COLO668 (cell line): ENCODE results near the gene GRM2.

Experiments used
- DNase-seq: peaks from one replicate; lab custom pipeline; 2025; ENCODE audit not compliant: unreplicated experiment; lab: John Stamatoyannopoulos, UW

GRM2 gene

DNA sequence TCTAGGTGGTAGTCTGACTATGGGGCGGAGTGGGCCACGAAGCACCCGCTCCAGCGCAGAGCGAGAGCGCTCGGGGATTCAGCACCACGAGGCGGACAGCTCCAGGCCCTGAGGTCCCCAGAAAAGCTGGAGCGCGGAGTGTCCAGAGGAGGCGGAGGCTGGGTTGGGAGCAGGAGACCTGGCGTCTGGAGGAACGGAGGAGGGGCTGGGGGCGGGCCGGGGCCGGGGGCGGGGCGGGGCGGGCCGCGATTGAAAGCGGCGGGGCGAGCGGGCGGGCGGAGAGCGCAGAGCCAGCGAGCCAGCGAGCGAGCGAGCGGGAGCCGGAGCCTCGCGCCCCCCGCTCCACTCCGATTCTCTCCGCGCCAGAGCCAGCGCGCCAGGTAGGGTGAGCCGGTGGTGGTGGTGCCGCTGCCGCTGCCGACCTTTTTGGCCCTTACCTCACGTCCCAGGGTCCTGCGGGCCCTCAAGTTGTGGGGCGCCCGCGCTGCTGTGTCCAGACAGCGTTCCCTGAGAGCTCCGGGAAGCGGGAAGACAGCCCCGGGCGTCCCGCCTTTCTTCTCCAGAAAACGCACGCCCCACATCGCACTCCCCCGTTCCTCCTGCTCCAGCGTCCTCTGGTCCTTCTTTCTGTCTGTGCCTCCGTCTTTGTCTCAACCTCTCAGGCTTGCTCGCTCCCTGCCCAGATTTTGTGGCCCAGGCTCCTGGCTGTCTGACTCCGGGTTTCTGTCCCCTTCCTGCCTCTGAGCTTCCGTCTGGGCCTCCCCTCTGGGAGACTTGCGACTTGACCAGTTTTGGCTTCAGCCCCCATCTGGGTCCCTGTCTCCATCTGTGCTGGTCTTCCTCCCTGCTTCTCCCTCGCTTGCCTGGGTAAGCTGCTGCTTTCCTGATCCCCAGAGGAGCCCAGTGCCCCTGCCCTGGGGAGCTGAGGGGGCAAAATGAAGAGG, at the start of gene GRM2:
GRM2 (plus strand) TSS at position 281 of the 944 bp plus-strand sequence. CDS start 1,916 bp downstream, outside the sequence.
- DNase-seq = no peak

DNA sequence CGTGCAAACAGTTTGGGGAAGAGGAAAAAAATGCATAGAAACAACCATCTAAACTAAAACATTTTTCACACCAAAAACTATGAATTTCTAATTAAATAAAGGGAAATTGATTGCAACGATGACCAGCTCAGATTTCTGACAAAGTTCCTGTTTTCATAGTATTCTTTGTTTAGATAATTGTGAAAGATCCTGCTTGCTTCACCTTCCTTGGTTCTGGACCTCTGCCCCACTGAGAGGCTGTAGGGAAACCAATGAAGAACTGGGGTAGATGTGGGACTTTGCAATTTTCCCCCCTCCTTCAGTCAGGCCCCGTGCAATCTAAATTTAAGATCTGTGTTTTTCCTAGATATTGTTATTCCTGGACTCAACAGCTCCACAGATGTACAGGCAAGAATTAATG, 49.6 kb upstream of the GRM2 start:
- no peak for DNase-seq

DNA sequence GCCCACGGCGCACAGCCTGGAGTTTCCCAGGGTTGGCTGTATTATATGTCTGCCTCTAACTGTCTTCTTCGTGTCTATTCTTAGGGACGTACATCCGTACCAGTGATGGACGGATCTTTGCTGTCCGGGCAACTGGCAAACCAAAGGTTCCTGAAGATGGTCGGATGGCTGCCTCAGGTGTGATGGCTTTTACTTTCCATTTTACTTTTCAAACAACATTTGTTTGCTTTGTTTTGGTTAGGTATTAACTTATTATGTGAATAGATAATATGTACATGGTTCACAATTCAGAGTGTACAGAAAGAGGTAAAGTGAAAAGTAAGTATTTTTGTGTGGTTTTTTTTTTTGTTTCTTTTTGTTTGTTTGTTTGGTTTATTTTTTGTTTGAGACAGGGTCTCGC, 46.9 kb upstream of the GRM2 start:
- no peak for DNase-seq

- no peak for DNase-seq
Measured at GRCh38 chr3:51662456-51662855, 44.4 kb upstream of the GRM2 start.

GRCh38 chr3:51668756-51669155, 38.1 kb upstream of the GRM2 start:
- no peak for DNase-seq

- peak; percentile 75 for DNase-seq
Measured at GRCh38 chr3:51669241-51670052, 37.4 kb upstream of the GRM2 start.

DNA sequence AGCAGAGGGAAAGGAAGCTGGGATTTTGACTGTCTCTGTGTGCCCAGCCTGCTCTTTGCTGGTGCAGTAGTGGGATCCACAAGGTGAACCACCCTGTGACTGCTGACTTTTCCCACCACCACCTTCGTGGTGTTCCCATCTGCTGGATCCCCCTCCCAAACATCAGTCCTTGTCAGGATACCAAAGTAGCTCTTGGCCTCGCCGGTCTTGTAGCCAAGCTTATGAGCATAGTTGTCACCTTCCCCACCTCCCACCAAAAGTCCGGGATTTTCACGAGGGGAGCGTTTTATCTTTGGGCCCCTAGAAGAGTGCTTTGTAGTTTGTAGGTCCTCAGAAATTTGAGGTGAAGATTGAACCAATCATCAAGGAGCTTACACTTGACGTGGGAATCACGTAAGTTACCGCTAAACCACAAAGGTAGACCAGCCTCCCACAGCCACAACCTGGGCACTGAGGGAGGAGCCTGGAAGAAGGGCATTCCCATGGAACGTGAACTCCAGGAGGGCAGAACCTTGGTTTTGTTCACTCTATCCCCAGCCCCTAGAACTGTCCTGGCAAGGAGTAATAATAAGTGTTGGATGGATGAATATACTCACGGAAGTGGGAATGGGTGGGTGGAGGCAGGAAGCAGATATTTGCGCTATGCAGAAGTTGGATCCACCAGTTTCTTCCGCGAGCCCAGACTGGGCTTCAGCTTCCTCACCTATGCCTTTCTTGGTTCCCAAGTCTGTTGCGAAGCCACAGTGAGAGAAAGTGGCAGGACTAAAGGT, 36.6 kb upstream of the GRM2 start:
- DNase-seq = peak; percentile 6

DNA sequence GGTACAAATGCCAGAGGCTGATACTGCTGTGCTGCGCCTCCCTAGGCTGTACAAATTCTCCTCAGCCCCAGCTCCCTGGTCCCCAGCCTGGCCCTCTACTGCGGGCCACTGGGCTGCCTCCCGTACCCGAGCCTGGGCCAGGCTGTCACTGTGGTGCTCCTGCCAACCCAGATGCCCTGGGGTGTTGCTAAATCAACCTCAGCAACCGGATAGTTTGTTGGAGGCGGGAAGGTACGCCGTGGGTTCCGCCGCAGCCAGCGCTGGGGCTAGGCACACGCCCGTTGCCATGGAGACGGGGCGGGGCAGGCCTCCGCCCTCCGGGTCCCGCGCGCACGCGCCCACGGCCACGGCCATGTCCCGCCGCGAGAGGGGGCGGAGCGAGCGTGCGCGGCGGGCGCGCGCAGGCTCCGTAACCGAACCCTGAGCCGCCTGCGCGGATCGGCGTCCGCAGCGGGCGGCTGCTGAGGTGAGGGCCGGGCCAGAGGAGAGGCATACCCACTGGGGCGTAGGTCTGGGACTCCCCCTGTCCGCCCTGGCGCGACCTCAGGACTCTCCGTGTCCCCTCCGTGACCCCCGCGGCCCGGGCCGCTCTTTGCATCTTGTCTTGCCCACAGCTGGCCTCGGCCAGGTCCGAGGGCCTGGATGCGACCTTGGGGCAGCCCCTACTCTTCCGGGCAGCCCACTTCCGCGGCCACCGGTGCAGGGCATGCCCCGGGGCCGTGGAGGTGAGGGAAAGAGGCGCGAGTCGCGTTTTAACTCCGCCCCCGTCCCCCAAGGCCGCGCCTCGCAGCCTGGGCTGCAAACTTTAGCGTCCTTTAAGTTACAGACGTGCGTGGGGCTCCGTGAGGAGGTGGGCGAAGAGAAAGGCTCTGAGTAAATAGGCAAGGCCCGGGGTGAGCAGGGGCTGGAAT, 35.8 kb upstream of the GRM2 start, which contains the start of gene TEX264:
TEX264 (plus strand) TSS at position 430 of the 911 bp plus-strand sequence. CDS start 3,053 bp downstream, outside the sequence.
- DNase-seq = peak; percentile 95

- DNase-seq = peak; percentile 51
Measured at GRCh38 chr3:51671734-51672475, 35.0 kb upstream of the GRM2 start.

DNA sequence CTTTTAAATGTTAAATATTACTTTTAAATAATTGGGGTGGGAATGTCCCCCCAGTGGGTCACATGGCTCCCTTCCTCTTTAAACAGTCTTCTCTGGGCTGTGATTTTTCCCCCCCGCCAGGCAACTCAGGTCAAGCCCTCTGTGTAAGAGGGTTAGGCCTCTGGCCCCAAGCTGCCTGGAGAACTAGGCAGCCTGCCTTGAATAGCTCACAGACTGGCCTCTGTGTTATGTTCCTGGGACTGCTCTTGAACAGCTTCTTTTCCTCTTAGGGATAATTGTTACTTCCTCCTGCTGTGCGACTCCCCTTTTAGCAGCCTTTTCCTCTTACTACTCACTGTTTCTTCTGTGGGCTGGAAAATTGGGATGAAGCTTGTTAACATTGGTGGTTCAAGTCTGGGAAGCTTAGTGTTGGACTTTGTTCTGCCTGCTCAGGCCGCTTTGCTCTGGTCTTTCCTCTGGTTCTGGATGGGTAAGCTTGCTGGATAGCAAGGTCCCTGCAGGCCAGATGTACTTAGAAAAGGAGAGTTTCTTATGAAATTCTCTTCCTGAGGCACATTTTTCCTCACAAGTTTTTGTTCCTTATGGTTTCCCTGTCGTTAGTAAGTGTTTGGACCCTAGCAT, 33.6 kb upstream of the GRM2 start:
- DNase-seq = no peak

GRCh38 chr3:51673802-51674654, 32.8 kb upstream of the GRM2 start:
- DNase-seq = no peak

DNA sequence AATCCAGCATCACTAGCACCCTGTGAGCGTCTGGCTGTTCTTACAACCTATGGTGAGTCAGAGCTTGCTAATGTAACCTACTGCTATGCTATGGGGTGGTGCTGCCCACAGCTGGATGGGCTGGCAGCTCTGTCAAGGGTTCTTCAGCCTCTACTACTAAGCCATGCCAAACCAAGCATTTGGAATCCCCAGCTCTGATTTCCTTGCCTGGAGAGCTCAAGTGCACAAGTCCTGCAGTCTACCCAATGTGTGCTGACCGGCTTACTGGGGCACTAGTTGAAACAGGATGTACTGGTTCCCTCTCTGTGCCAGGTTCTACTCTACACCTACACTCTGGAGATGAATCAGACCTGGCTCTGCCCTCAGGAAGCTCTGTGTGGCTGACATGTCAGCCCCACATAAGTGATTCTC, 31.7 kb upstream of the GRM2 start:
- DNase-seq = no peak

- DNase-seq = no peak
Measured at GRCh38 chr3:51676102-51676640, 30.7 kb upstream of the GRM2 start.

DNA sequence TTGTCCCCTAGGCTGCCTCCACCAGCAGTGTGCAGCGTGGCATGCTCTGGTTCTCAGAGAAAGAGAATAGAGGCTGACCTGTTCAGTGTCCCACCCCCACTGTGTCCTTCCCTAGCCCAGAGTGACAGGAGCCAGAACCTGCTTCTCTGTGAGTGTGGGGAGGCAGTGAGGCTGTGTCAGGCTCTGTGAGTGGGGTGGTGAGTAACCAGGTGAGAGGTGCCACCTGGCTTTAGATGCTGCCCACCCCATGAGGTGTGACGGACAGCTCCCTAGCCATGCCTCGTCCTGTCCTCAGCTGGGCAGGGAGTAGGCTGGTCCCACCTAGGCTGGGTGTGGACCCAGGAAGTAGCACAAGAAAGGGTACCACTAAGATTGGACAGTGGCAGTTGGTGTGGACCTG, 29.5 kb upstream of the GRM2 start:
- DNase-seq = no peak

- no peak for DNase-seq
Measured at GRCh38 chr3:51678186-51678585, 28.7 kb upstream of the GRM2 start.

DNA sequence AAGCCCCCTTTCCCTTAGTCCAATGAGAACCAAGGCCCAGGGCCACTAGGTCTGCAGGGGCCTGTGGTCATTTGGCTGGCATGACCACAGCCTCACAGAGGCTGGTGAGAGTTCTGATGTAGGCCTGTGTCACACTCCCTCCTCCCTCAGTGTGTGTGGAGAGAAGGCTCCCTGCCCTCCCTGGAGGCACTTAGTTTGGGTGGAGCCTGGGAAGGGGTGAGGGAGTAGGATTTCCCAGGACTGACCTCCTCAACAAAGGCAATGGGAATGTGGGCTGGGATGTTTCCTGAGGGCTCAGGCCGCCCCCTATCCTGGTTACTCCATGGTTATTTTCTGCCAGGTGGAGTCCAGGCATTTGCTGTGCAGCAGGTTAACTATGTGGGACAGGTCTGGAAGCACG, 28.2 kb upstream of the GRM2 start:
- DNase-seq = no peak

GRCh38 chr3:51679318-51679717, 27.6 kb upstream of the GRM2 start:
- no peak for DNase-seq

GRCh38 chr3:51679777-51680176, 27.1 kb upstream of the GRM2 start:
- DNase-seq = no peak
